Right lobe of liver (tissue), 6 donors: ENCODE results near the gene SIRT1. TPM values are rescaled to one million over a fixed set of nuclear protein-coding genes. Genes with fewer than 3 reads are reported as not detected.
"Not testable (repeated sequence)": the region's sequence is repeated elsewhere in the genome, so short reads cannot be mapped to it uniquely, and the experiment has no call there.

Experiments
- ATAC-seq, 4 donors: fragments of 200-7000 bp; cut with Tn5 transposase; one replicate each; pipeline ENCODE4 v1.9.1; 2020; ENCODE audit warnings: mild to moderate bottlenecking in 4 of 4, moderate library complexity in 4 of 4
- DNase-seq, 3 donors: peaks; one replicate each; pipeline ENCODE4 v3.0.0-alpha.2; 2020
- H3K27ac ChIP-seq, 3 donors: fragments of 200-600 bp; one replicate each; pipeline ENCODE4 v1.8.0; 2022
- H3K27me3 ChIP-seq, 2 donors: fragments of 200-600 bp; one replicate each; pipeline ENCODE4 v1.8.0; 2022
- H3K36me3 ChIP-seq, 4 donors: fragments of 200-600 bp; sonication (generic) in 1 of 4; one replicate each; pipeline versions ENCODE4 v1.5.1 to v1.8.0; 2017 to 2022; ENCODE audit warnings: control low read depth in 1 of 4
- H3K4me1 ChIP-seq, 4 donors: fragments of 200-600 bp; sonication (generic) in 1 of 4; one replicate each; pipeline versions ENCODE4 v1.5.1 to v1.8.0; 2017 to 2022; ENCODE audit warnings: control low read depth in 1 of 4
- H3K4me3 ChIP-seq, 3 donors: fragments of 200-600 bp; one replicate each; pipeline ENCODE4 v1.8.0; 2022
- H3K9me3 ChIP-seq, 4 donors: fragments of 200-600 bp; sonication (generic) in 1 of 4; one replicate each; pipeline versions ENCODE4 v1.5.1 to v1.8.0; 2017 to 2022; ENCODE audit warnings: control low read depth in 1 of 4
- CTCF ChIP-seq, 4 donors: fragments of 200-600 bp in 3 of 4; fragments of 450-650 bp in 1 of 4; IDR thresholded peaks; one replicate each; pipeline versions ENCODE4 v1.5.1 to v1.8.0; 2016 to 2022; ENCODE audit warnings: antibody characterized with exemption in 4 of 4, mild to moderate bottlenecking in 2 of 4
- POLR2A ChIP-seq: fragments of 450-650 bp; IDR thresholded peaks from one replicate; pipeline ENCODE4 v1.6.1; 2017; ENCODE audit warnings: antibody characterized with exemption, mild to moderate bottlenecking
- WGBS: methylation state at CpG from one replicate; pipeline ENCODE4 v1.1.6; 2018; ENCODE audit warnings: low coverage, low lambda C conversion rate; ENCODE audit not compliant: insufficient coverage; ENCODE audit errors: missing lambda C conversion rate; 5-methylcytosine and 5-hydroxymethylcytosine counted together
- intact Hi-C, 2 donors: fragments of 100-400 bp; cut with DNase I; formaldehyde crosslinking; loops; one replicate each; pipeline versions ENCODE4 v1.11.2 to v1.14.1; 2022
- total RNA-seq, 6 experiments: library from RNA; depleted of rRNA in 2 of 6; stranded (reverse); fragments of >200 nt in 2 of 6; fragmentation: NEBNext Ultra II Directional in 3 of 6; extraction: Animal tissue kit (Norgen Biotek cat#: 25700) in 3 of 6; gene quantifications; one replicate each; pipeline versions ENCODE4 v1.1.0 to v1.2.4, GENCODE V29; 2016 to 2023
- donor health status: DM: no; HTN: yes; CAD: no.
- donor health status: DM: no; HTN: no; CAD: no.
- donor health status: DM: no; HTN: no; CAD: no.
- donor health status: DM: no; HTN: yes; CAD: no.
- donor health status: DM: no; HTN: yes; CAD: no.

The SIRT1 gene
- total RNA-seq, 6 experiments from 2014 or later = 4.4 to 11.5 (median 6.7) TPM

- H3K36me3 ChIP-seq = no peaks in the 10 kb centered on the region
- no peak for ATAC-seq
- intact Hi-C loops = no loop called here
- 84% methylated on average over 2 of the region's 2 CpGs for WGBS
- no peak for DNase-seq
- TF ChIP-seq CTCF (IDR thresholded peaks at IDR 0.05) (no peak), POLR2A (no peak)
- no peaks in the 10 kb centered on the region for H3K27me3 ChIP-seq
- no peak overlapping the region for H3K4me3 ChIP-seq
- no peaks in the 10 kb centered on the region for H3K4me1 ChIP-seq
- H3K27ac ChIP-seq = no peak overlapping the region
- no peaks in the 10 kb centered on the region for H3K9me3 ChIP-seq
These were observed 16.3 kb upstream of the SIRT1 start for GRCh38 chr10:67868132-67868531.

- no peak for DNase-seq
- Histone ChIP-seq H3K27ac (no peak overlapping the region), H3K4me3 (no peak overlapping the region), H3K4me1 (no peaks in the 10 kb centered on the region), H3K27me3 (no peaks in the 10 kb centered on the region), H3K36me3 (no peaks in the 10 kb centered on the region), H3K9me3 (no peaks in the 10 kb centered on the region)
- WGBS = 92% methylated on average over 3 of the region's 6 CpGs
- TF ChIP-seq CTCF (IDR thresholded peaks at IDR 0.05) (no peak), POLR2A (no peak)
- intact Hi-C loops = no loop called here
- ATAC-seq = no peak
These were observed 14.5 kb upstream of the SIRT1 start for GRCh38 chr10:67869996-67870395.

GRCh38 chr10:67875340-67876238, 8.9 kb upstream of the SIRT1 start:
- no peak overlapping the region for H3K4me3 ChIP-seq
- no peaks in the 10 kb centered on the region for H3K4me1 ChIP-seq
- no peaks in the 10 kb centered on the region for H3K9me3 ChIP-seq
- no peaks in the 10 kb centered on the region for H3K36me3 ChIP-seq
- TF ChIP-seq POLR2A (no peak), CTCF (IDR thresholded peaks at IDR 0.05) (no peak)
- H3K27ac ChIP-seq = no peak overlapping the region
- ATAC-seq = no peak
- H3K27me3 ChIP-seq = no peaks in the 10 kb centered on the region
- no peak for DNase-seq
- 53% methylated on average over 3 of the region's 3 CpGs for WGBS
- intact Hi-C loops = no loop called here

GRCh38 chr10:67877421-67877820, 7.0 kb upstream of the SIRT1 start:
- H3K27me3 ChIP-seq, DNase-seq, H3K4me1 ChIP-seq, H3K27ac ChIP-seq, H3K36me3 ChIP-seq, ATAC-seq, H3K4me3 ChIP-seq, H3K9me3 ChIP-seq, intact Hi-C loops: not testable (repeated sequence)
- 93% methylated on average over 7 of the region's 11 CpGs for WGBS

GRCh38 chr10:67878133-67878532, 6.3 kb upstream of the SIRT1 start:
- WGBS = 91% methylated on average over 5 of the region's 7 CpGs
- Histone ChIP-seq H3K27ac (no peak overlapping the region), H3K9me3 (no peaks in the 10 kb centered on the region), H3K4me1 (no peaks in the 10 kb centered on the region), H3K4me3 (no peak overlapping the region), H3K36me3 (no peaks in the 10 kb centered on the region), H3K27me3 (no peaks in the 10 kb centered on the region)
- ATAC-seq (no peak), DNase-seq (no peak)
- TF ChIP-seq CTCF (IDR thresholded peaks at IDR 0.05) = no peak
- intact Hi-C loops = no loop called here
